HepG2 (cell line): ENCODE measurements around the gene SEPTIN12. TPM values are rescaled to one million over a fixed set of nuclear protein-coding genes. Genes with fewer than 3 reads are reported as not detected.

ENCODE experiments used
- CAMTA2 ChIP-seq: sonication (generic); formaldehyde crosslinking; IDR thresholded peaks from 2 replicates; pipeline ENCODE4 v1.4.0; 2020; ENCODE audit warnings: mild to moderate bottlenecking, missing genetic modification reagents, borderline replicate concordance
- CREM ChIP-seq, 2 experiments: sonication (generic) in 1 of 2; formaldehyde crosslinking in 1 of 2; IDR thresholded peaks; 2 replicates each; pipeline versions ENCODE4 v1.4.0 to v1.6.1; 2016 to 2020; ENCODE audit warnings: antibody characterized with exemption in 1 of 2, mild to moderate bottlenecking in 1 of 2, missing genetic modification reagents in 1 of 2
- FOXK1 ChIP-seq: sonication (generic); formaldehyde crosslinking; IDR thresholded peaks from 2 replicates; pipeline ENCODE4 v1.4.0; 2020; ENCODE audit warnings: low read depth, missing genetic modification reagents, borderline replicate concordance
- GTF3A ChIP-seq: sonication (generic); formaldehyde crosslinking; conservative IDR thresholded peaks from 2 replicates; pipeline ENCODE4 v1.4.0; 2020; ENCODE audit warnings: mild to moderate bottlenecking, missing genetic modification reagents
- HCFC1 ChIP-seq: fragments of 150-350 bp; IDR thresholded peaks from 2 replicates; pipeline ENCODE4 v1.6.1; 2014; ENCODE audit warnings: low read depth, low read length
- HNRNPL ChIP-seq: fragments of 200-400 bp; formaldehyde crosslinking; IDR thresholded peaks from 2 replicates; pipeline ENCODE4 v1.6.1; 2017; ENCODE audit warnings: mild to moderate bottlenecking, low read depth, low read length
- IRF9 ChIP-seq: sonication (generic); formaldehyde crosslinking; IDR thresholded peaks from 2 replicates; pipeline ENCODE4 v1.8.0; 2022; ENCODE audit warnings: missing genetic modification reagents, mild to moderate bottlenecking, borderline replicate concordance
- PLRG1 ChIP-seq: fragments of 450-650 bp; conservative IDR thresholded peaks from 2 replicates; pipeline ENCODE4 v1.6.1; 2016
- RBM22 ChIP-seq: fragments of 200-400 bp; formaldehyde crosslinking; optimal IDR thresholded peaks from 2 replicates; pipeline ENCODE3; 2017; ENCODE audit warnings: mild to moderate bottlenecking, low read length, moderate library complexity
- REPIN1 ChIP-seq: sonication (generic); formaldehyde crosslinking; IDR thresholded peaks from 2 replicates; pipeline ENCODE4 v1.8.0; 2022; ENCODE audit warnings: missing genetic modification reagents, low read depth, mild to moderate bottlenecking, borderline replicate concordance
- SAFB2 ChIP-seq: sonication (generic); formaldehyde crosslinking; IDR thresholded peaks from 2 replicates; pipeline ENCODE4 v1.5.1; 2020; ENCODE audit warnings: missing genetic modification reagents, low read depth, mild to moderate bottlenecking, borderline replicate concordance
- SP140L ChIP-seq: sonication (generic); formaldehyde crosslinking; IDR thresholded peaks from 2 replicates; pipeline ENCODE4 v1.4.0; 2020; ENCODE audit warnings: missing genetic modification reagents, borderline replicate concordance
- ZBED4 ChIP-seq: sonication (generic); formaldehyde crosslinking; IDR thresholded peaks from 2 replicates; pipeline ENCODE4 v1.4.0; 2020; ENCODE audit warnings: missing genetic modification reagents, borderline replicate concordance
- ZFP36 ChIP-seq: fragments of 150-350 bp; IDR thresholded peaks from 2 replicates; pipeline ENCODE4 v1.6.1; 2018; ENCODE audit warnings: borderline replicate concordance, low read length, low read depth; ENCODE audit not compliant: partially characterized antibody
- ZFP91 ChIP-seq: sonication (generic); formaldehyde crosslinking; IDR thresholded peaks from 2 replicates; pipeline ENCODE4 v1.9.0; 2022; ENCODE audit warnings: missing genetic modification reagents, mild to moderate bottlenecking, borderline replicate concordance
- ZNF563 ChIP-seq: sonication (generic); formaldehyde crosslinking; IDR thresholded peaks from 2 replicates; pipeline ENCODE4 v1.8.0; 2022; ENCODE audit warnings: mild to moderate bottlenecking, moderate library complexity, missing genetic modification reagents
- ZNF572 ChIP-seq: sonication (generic); formaldehyde crosslinking; IDR thresholded peaks from 2 replicates; pipeline ENCODE4 v1.5.1; 2020; ENCODE audit warnings: mild to moderate bottlenecking, missing genetic modification reagents
- ZNF768 ChIP-seq: sonication (generic); formaldehyde crosslinking; IDR thresholded peaks from 2 replicates; pipeline ENCODE4 v1.4.0; 2020; ENCODE audit warnings: missing genetic modification reagents
- polyA plus RNA-seq, 8 experiments: library from polyadenylated mRNA; depleted of rRNA in 3 of 8; stranded (reverse) in 7 of 8; unstranded in 1 of 8; fragments of >200 nt; fragmentation: Illumina TruSeq in 4 of 8; extraction: Trizol in 4 of 8; gene quantifications; 2 replicates each; pipeline versions ENCODE4 v1.2.1 to v1.2.3, GENCODE V29; 2011 to 2016; ENCODE audit warnings: low read depth in 4 of 8, missing spikeins in 1 of 8, mixed read lengths in 1 of 8; ENCODE audit not compliant: insufficient read depth in 1 of 8
- total RNA-seq, 5 experiments: library from RNA; depleted of rRNA; stranded (reverse); fragments of >200 nt; fragmentation: Illumina TruSeq; extraction: Trizol; gene quantifications; 2 replicates each; pipeline ENCODE4 v1.2.3, GENCODE V29; 2016; ENCODE audit warnings: low read depth in 1 of 5
- TF ChIP-seq, protein P1 (sequence below): sonication (generic); formaldehyde crosslinking; conservative IDR thresholded peaks from 2 replicates; pipeline ENCODE4 v1.8.0; 2022; ENCODE audit warnings: mild to moderate bottlenecking, moderate library complexity, missing genetic modification reagents

The SEPTIN12 gene
- total and polyA plus RNA-seq, 2 of the 13 experiments (the other 11 are each of a cell fraction or from before 2014, with no cell fraction given): 0.22 TPM; not detected in 1

DNA sequence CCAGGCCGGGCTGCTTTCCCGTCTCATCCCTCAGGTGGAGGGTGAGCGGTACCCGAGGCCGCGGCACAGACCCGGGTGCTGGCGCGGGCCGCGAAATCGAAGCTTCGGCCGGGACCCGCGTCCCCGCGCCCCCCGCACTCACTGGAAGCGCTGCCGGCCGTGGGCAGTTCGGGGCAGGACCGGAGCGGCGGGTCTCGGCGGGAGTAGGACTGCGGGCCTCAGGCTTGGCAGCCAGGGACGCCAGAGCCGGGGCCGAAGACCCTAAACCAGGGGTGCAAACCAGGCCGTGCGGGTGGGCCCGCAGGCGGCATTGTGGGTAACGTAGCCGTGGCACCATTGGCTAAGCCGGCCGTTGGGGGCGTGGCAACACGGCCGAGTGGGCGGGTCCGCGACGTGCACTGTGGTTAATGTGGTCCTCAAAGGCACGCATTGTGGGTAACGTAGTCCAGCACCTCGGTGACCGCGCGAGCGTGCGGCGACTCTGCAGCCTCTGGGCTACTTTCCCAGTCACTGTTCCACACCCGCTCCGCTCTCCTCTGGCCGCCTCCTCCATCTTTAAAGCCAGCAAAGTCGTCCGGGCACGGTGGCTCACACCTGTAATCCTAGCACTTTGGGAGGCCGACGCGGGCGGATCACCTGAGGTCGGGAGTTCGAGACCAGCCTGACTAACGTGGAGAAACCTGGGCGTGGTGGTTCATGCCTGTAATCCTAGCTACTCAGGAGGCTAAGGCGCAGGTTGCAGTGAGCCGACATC is 21.1 kb downstream of the SEPTIN12 start, which contains the start of gene ZNF500 (continued):
- TF ChIP-seq GTF3A (CRISPR knock-in tag) (0 out of 2 replicates have a peak, but pooled peaks have one; percentile 3), ZFP36 (no peak), PLRG1 (no peak), IRF9 (CRISPR knock-in tag) (0 out of 2 replicates have a peak, but pooled peaks have one; percentile 30), HCFC1 (peak; percentile 94), SAFB2 (CRISPR knock-in tag) (no peak; the same call in 1 of the 2 replicates), RBM22 (no peak), ZBED4 (CRISPR knock-in tag) (0 out of 2 replicates have a peak, but pooled peaks have one; percentile 24), SP140L (CRISPR knock-in tag) (no peak), ZNF563 (peak; percentile 84), HNRNPL (peak; percentile 36; the same call in 1 of the 2 replicates), ZNF572 (CRISPR knock-in tag) (no peak), FOXK1 (CRISPR knock-in tag) (peak; percentile 93; the same call in 1 of the 2 replicates), CAMTA2 (CRISPR knock-in tag) (no peak; the same call in none of the 2 replicates), ZFP91 (CRISPR knock-in tag) (peak; percentile 86), REPIN1 (CRISPR knock-in tag) (peak; percentile 21; the same call in 1 of the 2 replicates), CREM (IDR thresholded peaks at IDR 0.05) (peak; percentile 95), CREM (CRISPR knock-in tag; IDR thresholded peaks at IDR 0.05) (no peak), ZNF768 (CRISPR knock-in tag) (peak; percentile 48; the same call in 1 of the 2 replicates)
- TF ChIP-seq, protein P1, sequence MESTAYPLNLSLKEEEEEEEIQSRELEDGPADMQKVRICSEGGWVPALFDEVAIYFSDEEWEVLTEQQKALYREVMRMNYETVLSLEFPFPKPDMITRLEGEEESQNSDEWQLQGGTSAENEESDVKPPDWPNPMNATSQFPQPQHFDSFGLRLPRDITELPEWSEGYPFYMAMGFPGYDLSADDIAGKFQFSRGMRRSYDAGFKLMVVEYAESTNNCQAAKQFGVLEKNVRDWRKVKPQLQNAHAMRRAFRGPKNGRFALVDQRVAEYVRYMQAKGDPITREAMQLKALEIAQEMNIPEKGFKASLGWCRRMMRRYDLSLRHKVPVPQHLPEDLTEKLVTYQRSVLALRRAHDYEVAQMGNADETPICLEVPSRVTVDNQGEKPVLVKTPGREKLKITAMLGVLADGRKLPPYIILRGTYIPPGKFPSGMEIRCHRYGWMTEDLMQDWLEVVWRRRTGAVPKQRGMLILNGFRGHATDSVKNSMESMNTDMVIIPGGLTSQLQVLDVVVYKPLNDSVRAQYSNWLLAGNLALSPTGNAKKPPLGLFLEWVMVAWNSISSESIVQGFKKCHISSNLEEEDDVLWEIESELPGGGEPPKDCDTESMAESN (CRISPR knock-in tag): peak; percentile 90
